ENCODE measurements around the gene PRMT2. TPM values are rescaled to one million over a fixed set of nuclear protein-coding genes. Genes with fewer than 3 reads are reported as not detected.
"Not testable (repeated sequence)": the region's sequence is repeated elsewhere in the genome, so short reads cannot be mapped to it uniquely, and the experiment has no call there.

PRMT2 gene
- polyA plus RNA-seq, 2 of the 4 experiments (the other 2 are of a cell fraction), result 69.2 to 75.1 TPM

DNA sequence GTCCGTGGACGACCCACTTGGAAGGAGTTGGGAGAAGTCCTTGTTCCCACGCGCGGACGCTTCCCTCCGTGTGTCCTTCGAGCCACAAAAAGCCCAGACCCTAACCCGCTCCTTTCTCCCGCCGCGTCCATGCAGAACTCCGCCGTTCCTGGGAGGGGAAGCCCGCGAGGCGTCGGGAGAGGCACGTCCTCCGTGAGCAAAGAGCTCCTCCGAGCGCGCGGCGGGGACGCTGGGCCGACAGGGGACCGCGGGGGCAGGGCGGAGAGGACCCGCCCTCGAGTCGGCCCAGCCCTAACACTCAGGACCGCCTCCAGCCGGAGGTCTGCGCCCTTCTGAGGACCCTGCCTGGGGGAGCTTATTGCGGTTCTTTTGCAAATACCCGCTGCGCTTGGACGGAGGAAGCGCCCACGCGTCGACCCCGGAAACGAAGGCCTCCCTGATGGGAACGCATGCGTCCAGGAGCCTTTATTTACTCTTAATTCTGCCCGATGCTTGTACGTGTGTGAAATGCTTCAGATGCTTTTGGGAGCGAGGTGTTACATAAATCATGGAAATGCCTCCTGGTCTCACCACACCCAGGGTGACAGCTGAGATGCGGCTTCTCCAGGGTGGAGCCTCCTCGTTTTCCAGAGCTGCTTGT lies 32.4 kb downstream of the PRMT2 start:
- H3K4me3 ChIP-seq, result peak overlapping the region; percentile 57
- 2% methylated on average over 15 of the region's 53 CpGs for WGBS (ENCODE audit: missing lambda C conversion rate)
- ChIA-PET POLR2A (no interaction called here), CTCF (no interaction called here)
- no peaks in the 10 kb centered on the region for H3K4me1 ChIP-seq
- ATAC-seq, result peak; percentile 75 to 86
- H3K9me3 ChIP-seq, result no peaks in the 10 kb centered on the region
- peak overlapping the region; percentile 48 to 90 for H3K27ac ChIP-seq
- FAIRE-seq, result no peak
- TF ChIP-seq, protein P1, sequence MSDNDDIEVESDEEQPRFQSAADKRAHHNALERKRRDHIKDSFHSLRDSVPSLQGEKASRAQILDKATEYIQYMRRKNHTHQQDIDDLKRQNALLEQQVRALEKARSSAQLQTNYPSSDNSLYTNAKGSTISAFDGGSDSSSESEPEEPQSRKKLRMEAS (IDR thresholded peaks at IDR 0.05), result peak; percentile 70
- TF ChIP-seq, protein P2, sequence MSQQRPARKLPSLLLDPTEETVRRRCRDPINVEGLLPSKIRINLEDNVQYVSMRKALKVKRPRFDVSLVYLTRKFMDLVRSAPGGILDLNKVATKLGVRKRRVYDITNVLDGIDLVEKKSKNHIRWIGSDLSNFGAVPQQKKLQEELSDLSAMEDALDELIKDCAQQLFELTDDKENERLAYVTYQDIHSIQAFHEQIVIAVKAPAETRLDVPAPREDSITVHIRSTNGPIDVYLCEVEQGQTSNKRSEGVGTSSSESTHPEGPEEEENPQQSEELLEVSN (IDR thresholded peaks at IDR 0.05; ENCODE audit: borderline replicate concordance, low read depth), result peak; percentile 54; the same call in 1 of the 2 replicates
- no peak for TF ChIP-seq CBX2 (IDR thresholded peaks at IDR 0.05; ENCODE audit: borderline replicate concordance, low read depth)
- peak; percentile 4 for TF ChIP-seq POLR2A (IDR thresholded peaks at IDR 0.05; ENCODE audit: low read length)
- TF ChIP-seq CHD4 (IDR thresholded peaks at IDR 0.05; ENCODE audit: borderline replicate concordance), result no peak
- H3K4me2 ChIP-seq, result peak overlapping the region; percentile 71
- peak in 1 of 2 experiments; percentile 57 for DNase-seq (ENCODE audit: low read depth in 1 of 2, low spot score in 1 of 2)

DNA sequence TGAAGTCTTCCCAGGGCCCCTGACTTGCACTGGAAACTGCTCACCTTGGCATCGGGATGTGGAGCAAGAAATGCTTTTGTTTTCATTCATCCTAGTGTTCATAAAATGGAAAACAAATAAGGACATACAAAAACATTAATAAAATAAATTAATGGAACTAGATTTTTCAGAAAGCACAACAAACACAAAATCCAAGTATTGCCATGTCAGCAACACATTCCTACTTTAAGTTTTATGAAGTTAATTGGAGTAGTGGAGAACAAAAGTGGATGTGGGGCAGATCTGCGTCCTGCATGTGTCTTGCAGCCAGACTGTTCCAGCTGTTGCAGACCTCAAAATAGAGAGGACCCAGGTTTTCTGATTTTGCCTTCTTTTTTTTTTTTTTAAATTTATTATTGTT lies 32.9 kb downstream of the PRMT2 start:
- H3K27ac ChIP-seq, result peak overlapping the region; percentile 48 to 90
- WGBS (ENCODE audit: missing lambda C conversion rate), result 51% methylated on average over 2 of the region's 2 CpGs

DNA sequence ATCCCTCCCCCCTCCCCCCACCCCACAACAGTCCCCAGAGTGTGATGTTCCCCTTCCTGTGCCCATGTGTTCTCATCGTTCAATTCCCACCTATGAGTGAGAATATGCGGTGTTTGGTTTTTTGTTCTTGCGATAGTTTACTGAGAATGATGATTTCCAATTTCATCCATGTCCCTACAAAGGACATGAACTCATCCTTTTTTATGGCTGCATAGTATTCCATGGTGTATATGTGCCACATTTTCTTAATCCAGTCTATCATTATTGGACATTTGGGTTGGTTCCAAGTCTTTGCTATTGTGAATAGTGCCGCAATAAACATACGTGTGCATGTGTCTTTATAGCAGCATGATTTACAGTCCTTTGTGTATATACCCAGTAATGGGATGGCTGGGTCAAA lies 33.4 kb downstream of the PRMT2 start:
- H3K4me1 ChIP-seq; POLR2A ChIA-PET; H3K27ac ChIP-seq; H3K9me3 ChIP-seq; CTCF ChIA-PET; FAIRE-seq; DNase-seq (ENCODE audit: low read depth in 1 of 2, low spot score in 1 of 2); H3K4me2 ChIP-seq; ATAC-seq; H3K4me3 ChIP-seq: not testable (repeated sequence)
- WGBS (ENCODE audit: missing lambda C conversion rate), result 100% methylated on average over 3 of the region's 5 CpGs

More for the DNA sequence above, 32.9 kb downstream of the PRMT2 start:
- TF ChIP-seq MAFK (IDR thresholded peaks at IDR 0.05; ENCODE audit: partially characterized antibody) (peak; percentile 60), CHD4 (IDR thresholded peaks at IDR 0.05; ENCODE audit: borderline replicate concordance) (no peak)
- ChIA-PET CTCF (no interaction called here), POLR2A (no interaction called here)
- H3K4me2 ChIP-seq, result peak overlapping the region; percentile 71
- DNase-seq (ENCODE audit: low read depth in 1 of 2, low spot score in 1 of 2), result no peak
- H3K4me1 ChIP-seq, result no peaks in the 10 kb centered on the region
- no peaks in the 10 kb centered on the region for H3K9me3 ChIP-seq
- no peak for ATAC-seq
- H3K4me3 ChIP-seq, result peak overlapping the region; percentile 57
- no peak for FAIRE-seq

DNA sequence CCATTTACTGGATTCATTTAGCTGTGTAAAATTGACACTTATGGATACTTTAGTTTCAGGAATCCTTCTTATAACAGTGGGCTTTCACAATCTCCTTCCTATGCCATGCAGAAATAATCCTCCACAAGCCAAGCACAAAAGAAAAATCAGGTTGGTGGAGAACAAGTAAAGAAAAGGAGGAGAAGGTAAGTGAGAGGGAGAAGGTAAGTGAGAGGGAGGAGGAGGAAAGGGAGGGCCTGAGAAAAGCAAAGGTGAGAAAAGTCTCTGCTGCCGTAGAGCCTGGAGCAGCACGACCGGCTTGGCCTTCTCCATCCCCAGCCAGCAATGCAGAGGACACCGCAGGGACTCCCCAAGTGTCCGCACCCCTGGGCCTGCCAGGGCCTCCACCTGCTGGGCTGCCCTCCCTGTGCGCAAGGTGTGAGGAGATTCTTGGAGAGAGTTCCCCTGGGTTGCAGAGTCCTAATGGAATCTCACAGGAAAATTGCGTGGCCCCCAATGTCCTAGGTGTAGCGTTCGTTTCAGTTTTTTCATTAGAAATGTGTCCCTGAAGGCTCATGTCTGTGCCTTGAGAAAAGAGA lies 39.0 kb downstream of the PRMT2 start:
- CTCF ChIA-PET, result no interaction called here
- TF ChIP-seq ESRRA (IDR thresholded peaks at IDR 0.05; ENCODE audit: borderline replicate concordance, low read length) (no peak), HOXA7 (CRISPR knock-in tag; IDR thresholded peaks at IDR 0.05) (no peak), EHF (CRISPR knock-in tag; IDR thresholded peaks at IDR 0.05) (no peak), CHD2 (IDR thresholded peaks at IDR 0.05; ENCODE audit: low read length, partially characterized antibody) (no peak), BHLHE40 (IDR thresholded peaks at IDR 0.05; ENCODE audit: low read depth, low read length) (no peak)
- Histone ChIP-seq H3K4me3 (no peak overlapping the region), H3K9me3 (no peaks in the 10 kb centered on the region), H3K27ac (no peak overlapping the region), H3K4me2 (no peak overlapping the region), H3K4me1 (no peaks in the 10 kb centered on the region)
- 82% methylated on average over 9 of the region's 9 CpGs for WGBS (ENCODE audit: missing lambda C conversion rate)
- DNase-seq (ENCODE audit: low read depth in 1 of 2, low spot score in 1 of 2) (no peak), FAIRE-seq (no peak), ATAC-seq (no peak)
- POLR2A ChIA-PET, result no interaction called here

DNA sequence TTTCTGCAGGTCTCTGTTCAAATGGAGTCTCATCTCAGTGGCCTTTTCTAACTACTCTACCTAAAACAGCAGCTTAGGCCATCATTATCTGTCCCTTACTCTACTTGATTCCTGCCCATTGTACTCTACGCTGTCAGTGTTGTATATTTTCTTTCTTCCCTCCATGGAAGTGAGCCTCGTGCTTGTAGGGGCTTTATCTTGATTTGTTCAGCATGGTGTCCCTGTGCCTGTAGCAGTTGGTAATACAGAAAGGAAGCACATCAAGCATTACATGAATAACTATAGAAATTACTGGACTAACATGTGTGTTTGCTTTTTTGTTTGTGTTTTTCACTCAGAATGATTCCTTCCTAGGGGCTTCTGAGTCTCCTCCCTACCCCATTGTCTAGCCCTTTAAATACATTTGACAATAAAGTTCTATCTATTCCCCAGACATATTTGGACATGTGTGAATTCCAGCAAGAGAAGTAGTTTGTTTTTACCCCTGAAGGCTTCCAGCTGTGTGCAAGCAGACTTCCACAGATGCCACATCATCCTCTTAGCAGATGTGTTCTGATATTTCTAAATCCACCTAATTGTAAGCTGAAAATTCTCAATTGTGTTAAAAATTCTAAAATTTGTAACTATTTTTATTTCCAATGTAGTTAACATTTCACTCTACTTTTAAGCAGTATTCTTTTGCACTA lies 40.3 kb downstream of the PRMT2 start:
- FAIRE-seq (no peak), ATAC-seq (no peak), DNase-seq (ENCODE audit: low read depth in 1 of 2, low spot score in 1 of 2) (no peak)
- no peak overlapping the region for H3K4me3 ChIP-seq
- H3K27ac ChIP-seq, result no peak overlapping the region
- no peak overlapping the region for H3K4me2 ChIP-seq
- H3K4me1 ChIP-seq, result no peaks in the 10 kb centered on the region
- ChIA-PET POLR2A (no interaction called here), CTCF (no interaction called here)
- no peaks in the 10 kb centered on the region for H3K9me3 ChIP-seq
- WGBS (ENCODE audit: missing lambda C conversion rate), result 43% methylated on average over 2 of the region's 2 CpGs
- TF ChIP-seq MAFK (IDR thresholded peaks at IDR 0.05; ENCODE audit: partially characterized antibody) (no peak), SREBF2 (IDR thresholded peaks at IDR 0.05) (no peak), RFX5 (IDR thresholded peaks at IDR 0.05) (no peak), TP53 (CRISPR knock-in tag; IDR thresholded peaks at IDR 0.05) (no peak), POLR2AphosphoS2 (conservative IDR thresholded peaks at IDR 0.05; ENCODE audit: low read length) (no peak), CBX8 (IDR thresholded peaks at IDR 0.05) (no peak), NR3C1 (IDR thresholded peaks at IDR 0.05) (no peak), HEYL (CRISPR knock-in tag; IDR thresholded peaks at IDR 0.05) (no peak), ZFP36 (IDR thresholded peaks at IDR 0.05; ENCODE audit: borderline replicate concordance, partially characterized antibody) (no peak)
- TF ChIP-seq, protein P3, sequence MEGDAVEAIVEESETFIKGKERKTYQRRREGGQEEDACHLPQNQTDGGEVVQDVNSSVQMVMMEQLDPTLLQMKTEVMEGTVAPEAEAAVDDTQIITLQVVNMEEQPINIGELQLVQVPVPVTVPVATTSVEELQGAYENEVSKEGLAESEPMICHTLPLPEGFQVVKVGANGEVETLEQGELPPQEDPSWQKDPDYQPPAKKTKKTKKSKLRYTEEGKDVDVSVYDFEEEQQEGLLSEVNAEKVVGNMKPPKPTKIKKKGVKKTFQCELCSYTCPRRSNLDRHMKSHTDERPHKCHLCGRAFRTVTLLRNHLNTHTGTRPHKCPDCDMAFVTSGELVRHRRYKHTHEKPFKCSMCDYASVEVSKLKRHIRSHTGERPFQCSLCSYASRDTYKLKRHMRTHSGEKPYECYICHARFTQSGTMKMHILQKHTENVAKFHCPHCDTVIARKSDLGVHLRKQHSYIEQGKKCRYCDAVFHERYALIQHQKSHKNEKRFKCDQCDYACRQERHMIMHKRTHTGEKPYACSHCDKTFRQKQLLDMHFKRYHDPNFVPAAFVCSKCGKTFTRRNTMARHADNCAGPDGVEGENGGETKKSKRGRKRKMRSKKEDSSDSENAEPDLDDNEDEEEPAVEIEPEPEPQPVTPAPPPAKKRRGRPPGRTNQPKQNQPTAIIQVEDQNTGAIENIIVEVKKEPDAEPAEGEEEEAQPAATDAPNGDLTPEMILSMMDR (IDR thresholded peaks at IDR 0.05), result no peak

DNA sequence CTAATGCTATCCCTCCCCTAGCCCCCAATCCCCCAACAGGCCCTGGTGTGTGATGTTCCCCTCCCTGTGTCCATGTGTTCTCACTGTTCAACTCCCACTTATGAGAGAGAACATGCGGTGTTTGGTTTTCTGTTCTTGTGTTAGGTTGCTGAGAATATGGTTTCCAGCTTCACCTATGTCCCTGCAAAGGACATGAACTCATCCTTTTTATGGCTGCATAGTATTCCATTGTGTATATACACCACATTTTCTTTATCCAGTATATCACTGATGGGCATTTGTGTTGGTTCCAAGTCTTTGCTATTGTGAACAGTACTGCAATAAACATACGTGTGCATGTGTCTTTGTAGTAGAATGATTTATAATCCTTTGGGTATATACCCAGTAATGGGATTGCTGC lies 41.1 kb downstream of the PRMT2 start:
- WGBS (ENCODE audit: missing lambda C conversion rate), result 58% methylated on average over 2 of the region's 2 CpGs
- CTCF ChIA-PET; DNase-seq (ENCODE audit: low read depth in 1 of 2, low spot score in 1 of 2); H3K4me3 ChIP-seq; H3K4me2 ChIP-seq; ATAC-seq; H3K4me1 ChIP-seq; FAIRE-seq; H3K27ac ChIP-seq; H3K9me3 ChIP-seq; POLR2A ChIA-PET: not testable (repeated sequence)

Measured in A549 (cell line).